ENCODE results near the gene EFNB2. TPM values are rescaled to one million over a fixed set of nuclear protein-coding genes. Genes with fewer than 3 reads are reported as not detected.

Gene EFNB2
- total RNA-seq, 1 donor from 2014 or later: 26.4 TPM

GRCh38 chr13:106551350-106551749 is 15.9 kb upstream of the EFNB2 start:
- no peak for DNase-seq (ENCODE audit: low spot score)

DNA sequence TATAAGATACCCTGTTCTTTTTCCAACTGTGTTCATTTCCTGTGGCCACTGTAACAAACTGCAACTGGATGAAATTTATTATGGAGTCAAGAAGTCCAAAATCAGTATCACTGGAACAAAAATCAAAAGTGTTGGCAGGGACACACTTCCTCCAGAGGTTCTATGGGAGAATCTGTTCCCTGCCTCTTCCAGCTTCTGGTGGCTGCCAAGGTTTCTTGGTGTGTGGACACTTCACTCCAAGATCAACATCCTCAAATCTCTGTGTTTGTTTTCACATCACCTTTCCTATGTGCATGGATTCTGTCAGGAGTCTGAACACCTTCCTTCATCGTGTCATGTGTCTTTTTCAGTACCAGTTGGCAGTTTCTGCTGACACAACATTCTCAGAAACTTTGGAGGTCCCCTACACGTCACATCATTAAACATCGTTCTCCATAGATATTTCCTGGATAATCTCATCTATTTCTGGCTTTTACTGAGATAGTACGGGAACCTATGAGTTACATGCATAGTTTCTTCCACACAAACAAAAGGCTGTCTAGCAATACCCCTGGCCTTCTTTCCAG is 15.2 kb upstream of the EFNB2 start:
- no peak for DNase-seq (ENCODE audit: low spot score)

- no peak for DNase-seq (ENCODE audit: low spot score)
Observed at GRCh38 chr13:106548064-106548696, 12.7 kb upstream of the EFNB2 start.

GRCh38 chr13:106541826-106542225 is 6.4 kb upstream of the EFNB2 start:
- DNase-seq (ENCODE audit: low spot score): no peak

DNA sequence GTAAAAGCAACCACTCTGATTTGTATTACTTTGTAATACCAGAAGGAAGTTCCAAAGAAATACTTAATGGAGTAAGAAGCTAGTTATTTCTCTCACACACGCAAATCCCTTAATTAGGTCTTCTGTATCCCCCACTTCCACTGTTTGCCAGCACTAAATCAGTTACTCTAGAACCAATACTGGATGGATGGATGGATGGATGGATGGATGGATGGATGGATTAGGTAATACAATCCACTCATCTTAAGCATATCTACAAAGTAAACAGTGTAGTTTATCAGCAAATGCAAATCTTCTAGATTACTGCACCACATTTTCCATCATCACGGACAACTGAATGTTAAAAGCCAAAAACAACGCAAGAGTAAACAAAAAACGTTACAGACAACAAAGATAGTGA is 5.2 kb upstream of the EFNB2 start:
- no peak for DNase-seq (ENCODE audit: low spot score)

- no peak for DNase-seq (ENCODE audit: low spot score)
Observed at GRCh38 chr13:106537521-106537920, 2.1 kb upstream of the EFNB2 start.

DNA sequence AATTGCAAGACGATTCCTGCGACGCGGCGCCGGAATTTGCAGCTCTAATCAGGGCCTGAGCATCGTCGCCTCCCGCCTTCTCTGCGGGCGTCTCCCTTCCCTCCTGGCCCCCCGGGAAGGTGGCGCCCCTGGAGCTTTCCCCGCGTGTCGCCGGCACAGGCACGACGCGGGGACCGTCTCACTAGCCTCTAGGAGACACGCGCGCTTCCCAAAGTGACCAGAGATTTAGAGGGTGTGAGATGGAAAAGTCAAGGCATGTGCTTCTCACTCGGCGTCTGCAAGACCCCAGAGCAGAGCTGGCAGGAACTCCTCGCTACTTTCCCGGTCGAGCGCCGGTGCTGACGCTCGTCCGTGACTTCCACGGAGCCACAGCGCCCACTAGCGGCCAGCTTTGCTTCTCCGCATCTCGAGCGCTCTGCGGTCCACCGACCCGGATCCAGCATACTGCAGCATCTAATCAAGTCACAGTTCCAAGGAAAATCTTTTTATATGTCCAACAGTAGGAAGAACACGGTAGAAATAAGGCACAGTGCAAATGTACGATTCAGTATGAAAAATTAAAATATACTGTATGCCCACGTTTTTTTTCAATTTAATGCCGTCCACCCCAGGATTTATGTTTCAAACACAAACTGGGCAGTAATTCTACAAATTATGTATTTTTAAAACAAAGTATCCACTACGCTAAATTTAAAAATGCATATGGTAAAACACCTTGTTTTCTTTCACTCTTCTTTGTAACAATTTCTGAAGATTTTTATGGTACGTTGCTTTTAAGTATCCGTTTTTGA is 977 bp upstream of the EFNB2 start:
- peak; percentile 90 for DNase-seq (ENCODE audit: low spot score)

GRCh38 chr13:106534639-106535551 is 567 bp downstream of the EFNB2 start:
- no peak for DNase-seq (ENCODE audit: low spot score)

- peak; percentile 47 for DNase-seq (ENCODE audit: low spot score)
Observed at GRCh38 chr13:106533943-106534638, 1.4 kb downstream of the EFNB2 start.

- DNase-seq (ENCODE audit: low spot score): peak; percentile 87
Observed at GRCh38 chr13:106533101-106533942, 2.1 kb downstream of the EFNB2 start.

DNA sequence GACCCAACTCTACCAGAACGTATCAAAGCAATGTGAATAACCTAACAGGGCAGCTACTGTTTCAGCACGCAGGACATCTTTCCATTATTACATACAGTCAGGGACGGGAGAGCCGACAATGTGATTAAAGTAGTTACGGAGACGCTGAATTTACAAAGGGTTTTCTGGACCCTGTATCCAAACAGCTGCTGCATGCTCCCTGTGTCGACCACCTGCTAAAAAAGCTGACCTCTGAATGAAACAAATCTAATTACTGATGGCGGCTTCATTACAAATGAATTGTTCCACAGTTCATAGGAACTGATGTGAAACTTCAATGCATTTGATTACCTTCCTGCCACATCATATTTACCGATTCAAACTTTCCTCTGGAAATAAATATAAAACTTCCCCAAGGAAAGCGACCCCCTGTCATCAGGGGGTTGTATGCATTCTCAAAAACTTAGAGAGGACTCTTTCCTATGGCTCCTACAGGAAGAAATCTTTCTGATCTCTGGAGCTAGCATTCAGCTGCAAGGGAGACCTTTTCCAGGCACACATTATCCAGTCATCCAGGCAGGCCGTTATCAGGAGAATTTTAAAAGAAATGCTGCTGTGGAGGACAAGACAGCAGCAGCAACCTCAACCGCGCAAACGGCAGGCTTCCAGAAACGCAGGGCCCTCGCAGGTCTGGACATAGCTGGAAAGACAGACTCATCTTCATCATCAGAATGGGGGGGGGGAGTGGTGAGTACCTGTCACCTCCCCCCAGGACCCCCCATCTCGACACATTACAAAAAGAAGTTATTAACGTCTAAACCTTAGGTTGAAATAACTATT is 3.1 kb downstream of the EFNB2 start:
- no peak for DNase-seq (ENCODE audit: low spot score)

GRCh38 chr13:106530980-106531481 is 4.4 kb downstream of the EFNB2 start:
- DNase-seq (ENCODE audit: low spot score): no peak

- DNase-seq (ENCODE audit: low spot score): no peak
Observed at GRCh38 chr13:106530171-106530851, 5.2 kb downstream of the EFNB2 start.

DNA sequence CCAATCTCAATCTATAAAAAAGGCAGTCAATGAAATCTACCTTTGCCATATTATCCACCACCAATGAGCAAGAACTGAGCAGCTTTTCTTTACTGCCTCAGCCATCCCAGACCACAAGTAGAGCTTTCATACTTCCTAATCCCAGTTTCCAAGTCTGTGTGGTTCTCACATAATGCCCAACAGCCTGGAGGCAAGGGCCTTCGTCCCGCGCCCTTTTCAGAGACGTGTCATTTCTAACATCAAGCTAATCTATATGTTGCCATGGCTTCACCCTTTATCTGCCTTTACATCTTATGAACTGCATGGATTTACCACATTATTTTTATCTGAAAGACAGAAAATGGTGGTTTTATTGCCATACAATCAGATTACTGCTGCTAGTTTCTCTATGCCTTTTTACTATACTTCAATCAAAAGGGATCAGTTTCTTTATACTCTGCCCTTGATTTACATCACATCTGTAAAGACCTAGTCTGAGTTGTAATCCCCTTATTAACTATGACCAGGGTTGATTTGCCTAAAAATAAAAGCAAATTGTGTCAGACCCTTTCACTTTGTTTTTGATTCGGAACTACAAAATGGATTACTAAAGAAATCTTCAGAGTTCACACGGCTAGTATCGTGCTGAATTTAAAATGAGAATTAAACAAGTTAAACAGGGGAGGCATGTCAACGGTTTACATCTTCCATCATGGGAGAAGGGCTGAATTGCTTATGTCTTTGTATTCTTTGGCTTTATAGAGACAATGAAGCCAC is 5.9 kb downstream of the EFNB2 start:
- no peak for DNase-seq (ENCODE audit: low spot score)

- DNase-seq (ENCODE audit: low spot score): no peak
Observed at GRCh38 chr13:106528718-106529414, 6.6 kb downstream of the EFNB2 start.

- DNase-seq (ENCODE audit: low spot score): no peak
Observed at GRCh38 chr13:106527826-106528225, 7.6 kb downstream of the EFNB2 start.

DNA sequence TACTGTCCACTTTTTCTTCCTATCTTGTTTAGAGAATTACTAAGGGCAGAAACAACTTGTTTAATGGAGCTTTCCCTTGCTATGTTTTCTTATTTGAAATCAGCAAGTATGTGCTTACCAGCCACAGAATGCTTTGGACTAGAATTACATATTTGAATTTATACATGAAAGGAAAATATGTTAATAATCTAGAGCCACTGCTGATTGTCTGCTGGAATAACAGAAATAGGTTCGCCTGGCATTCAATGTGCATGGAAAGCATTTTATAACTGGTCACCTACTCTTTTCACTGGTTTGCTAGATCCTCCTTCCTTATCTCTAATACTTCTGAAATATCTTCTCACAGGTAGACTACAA is 8.0 kb downstream of the EFNB2 start:
- DNase-seq (ENCODE audit: low spot score): no peak

All from ureter (tissue), 1 donor.